OCI-LY1 (cell line): Measurements from ENCODE around the gene MGAT4B.

Experiments
- CTCF ChIP-seq: fragments of 200-600 bp; sonication (generic), shearing (Covaris generic); IDR thresholded peaks from 2 replicates; pipeline ENCODE4 v1.5.1; 2017; ENCODE audit warnings: mild to moderate bottlenecking, antibody characterized with exemption, low read length, moderate library complexity, mixed read lengths
- EZH2 ChIP-seq: fragments of 200-600 bp; sonication (generic), shearing (Covaris generic); IDR thresholded peaks from 2 replicates; pipeline ENCODE4 v1.8.0; 2017; ENCODE audit warnings: borderline replicate concordance, mixed run types, mild to moderate bottlenecking, antibody characterized with exemption, low read length, moderate library complexity, mixed read lengths

GRCh38 chr5:179778591-179778990 lies 28.1 kb downstream of the MGAT4B start:
- TF ChIP-seq CTCF (no peak), EZH2 (no peak)
